Measurements from ENCODE around the gene PCDHGA6.
A peak's percentile ranks its signal among the peaks of the same experiment; 100 is the strongest.
"Not testable (repeated sequence)": the region's sequence is repeated elsewhere in the genome, so short reads cannot be mapped to it uniquely, and the experiment has no call there.

PCDHGA6 gene

DNA sequence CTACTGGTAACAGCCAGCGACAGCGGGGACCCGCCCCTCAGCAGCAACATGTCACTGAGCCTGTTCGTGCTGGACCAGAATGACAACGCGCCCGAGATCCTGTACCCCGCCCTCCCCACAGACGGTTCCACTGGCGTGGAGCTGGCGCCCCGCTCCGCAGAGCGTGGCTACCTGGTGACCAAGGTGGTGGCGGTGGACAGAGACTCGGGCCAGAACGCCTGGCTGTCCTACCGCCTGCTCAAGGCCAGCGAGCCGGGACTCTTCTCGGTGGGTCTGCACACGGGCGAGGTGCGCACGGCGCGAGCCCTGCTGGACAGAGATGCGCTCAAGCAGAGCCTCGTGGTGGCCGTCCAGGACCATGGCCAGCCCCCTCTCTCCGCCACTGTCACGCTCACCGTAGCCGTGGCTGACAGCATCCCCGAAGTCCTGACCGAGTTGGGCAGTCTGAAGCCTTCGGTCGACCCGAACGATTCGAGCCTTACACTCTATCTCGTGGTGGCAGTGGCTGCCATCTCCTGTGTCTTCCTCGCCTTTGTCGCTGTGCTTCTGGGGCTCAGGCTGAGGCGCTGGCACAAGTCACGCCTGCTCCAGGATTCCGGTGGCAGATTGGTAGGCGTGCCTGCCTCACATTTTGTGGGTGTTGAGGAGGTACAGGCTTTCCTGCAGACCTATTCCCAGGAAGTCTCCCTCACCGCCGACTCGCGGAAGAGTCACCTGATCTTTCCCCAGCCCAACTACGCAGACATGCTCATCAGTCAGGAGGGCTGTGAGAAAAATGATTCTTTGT lies 20.9 kb downstream of the PCDHGA6 start:
- not testable (repeated sequence) for DNase-seq

DNA sequence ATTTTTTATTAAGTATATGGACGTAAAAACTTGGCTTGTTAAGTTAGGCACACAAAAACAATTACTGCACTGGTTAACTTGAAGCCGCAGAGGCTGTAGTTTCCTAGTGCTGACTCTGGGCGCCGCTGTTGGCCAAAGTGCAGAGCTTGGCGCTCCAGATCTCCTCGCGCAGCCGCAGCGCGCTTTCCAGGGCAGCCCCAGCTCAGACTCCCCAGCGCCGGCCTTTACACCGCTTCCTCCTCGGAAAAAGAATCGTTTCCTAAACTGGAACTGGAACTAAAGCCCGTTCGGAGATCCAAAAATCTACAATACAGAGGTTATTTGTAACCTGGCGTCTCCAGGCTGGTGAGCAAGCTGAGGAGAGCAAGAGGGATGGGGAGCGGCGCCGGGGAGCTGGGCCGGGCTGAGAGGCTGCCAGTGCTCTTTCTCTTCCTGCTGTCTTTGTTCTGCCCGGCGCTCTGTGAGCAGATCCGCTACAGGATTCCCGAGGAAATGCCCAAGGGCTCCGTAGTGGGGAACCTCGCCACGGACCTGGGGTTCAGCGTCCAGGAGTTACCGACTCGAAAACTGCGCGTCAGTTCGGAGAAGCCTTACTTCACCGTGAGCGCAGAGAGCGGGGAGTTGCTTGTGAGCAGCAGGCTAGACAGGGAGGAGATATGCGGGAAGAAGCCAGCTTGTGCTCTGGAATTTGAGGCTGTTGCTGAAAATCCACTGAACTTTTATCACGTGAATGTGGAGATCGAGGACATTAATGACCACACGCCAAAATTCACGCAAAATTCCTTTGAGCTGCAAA lies 24.3 kb downstream of the PCDHGA6 start, which contains the start of gene PCDHGB5:
TSS of gene PCDHGB5 (plus strand) at position 192 of the 796 bp plus-strand sequence. CDS start at position 373, 181 bp downstream.
- not testable (repeated sequence) for DNase-seq

DNA sequence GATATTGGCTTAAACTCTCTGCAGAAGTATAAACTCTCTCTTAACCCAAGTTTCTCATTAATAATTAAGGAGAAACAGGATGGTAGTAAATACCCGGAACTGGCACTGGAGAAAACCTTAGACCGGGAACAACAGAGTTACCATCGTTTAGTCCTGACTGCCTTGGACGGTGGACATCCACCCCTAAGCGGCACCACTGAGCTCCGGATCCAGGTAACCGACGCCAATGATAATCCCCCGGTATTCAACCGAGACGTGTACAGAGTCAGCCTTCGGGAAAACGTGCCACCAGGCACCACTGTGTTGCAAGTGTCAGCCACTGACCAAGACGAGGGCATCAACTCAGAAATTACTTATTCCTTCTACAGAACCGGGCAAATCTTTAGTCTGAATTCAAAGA lies 24.9 kb downstream of the PCDHGA6 start:
- no peak for DNase-seq

DNA sequence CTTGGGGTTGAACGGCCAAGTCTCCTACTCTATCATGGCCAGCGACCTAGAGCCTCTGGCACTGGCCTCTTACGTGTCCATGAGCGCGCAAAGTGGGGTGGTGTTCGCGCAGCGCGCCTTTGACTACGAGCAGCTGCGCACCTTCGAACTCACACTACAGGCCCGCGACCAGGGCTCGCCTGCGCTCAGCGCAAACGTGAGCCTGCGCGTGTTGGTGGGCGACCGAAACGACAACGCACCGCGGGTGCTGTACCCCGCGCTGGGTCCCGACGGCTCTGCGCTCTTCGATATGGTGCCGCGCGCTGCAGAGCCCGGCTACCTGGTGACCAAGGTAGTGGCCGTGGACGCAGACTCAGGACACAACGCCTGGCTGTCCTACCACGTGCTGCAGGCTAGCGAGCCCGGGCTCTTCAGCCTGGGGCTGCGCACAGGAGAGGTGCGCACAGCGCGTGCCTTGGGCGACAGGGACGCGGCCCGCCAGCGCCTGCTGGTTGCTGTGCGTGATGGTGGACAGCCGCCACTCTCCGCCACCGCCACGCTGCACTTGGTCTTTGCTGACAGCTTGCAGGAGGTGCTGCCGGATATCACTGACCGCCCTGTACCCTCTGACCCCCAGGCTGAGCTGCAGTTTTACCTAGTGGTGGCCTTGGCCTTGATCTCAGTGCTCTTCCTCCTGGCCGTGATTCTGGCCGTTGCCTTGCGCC lies 26.0 kb downstream of the PCDHGA6 start:
- DNase-seq: no peak

DNA sequence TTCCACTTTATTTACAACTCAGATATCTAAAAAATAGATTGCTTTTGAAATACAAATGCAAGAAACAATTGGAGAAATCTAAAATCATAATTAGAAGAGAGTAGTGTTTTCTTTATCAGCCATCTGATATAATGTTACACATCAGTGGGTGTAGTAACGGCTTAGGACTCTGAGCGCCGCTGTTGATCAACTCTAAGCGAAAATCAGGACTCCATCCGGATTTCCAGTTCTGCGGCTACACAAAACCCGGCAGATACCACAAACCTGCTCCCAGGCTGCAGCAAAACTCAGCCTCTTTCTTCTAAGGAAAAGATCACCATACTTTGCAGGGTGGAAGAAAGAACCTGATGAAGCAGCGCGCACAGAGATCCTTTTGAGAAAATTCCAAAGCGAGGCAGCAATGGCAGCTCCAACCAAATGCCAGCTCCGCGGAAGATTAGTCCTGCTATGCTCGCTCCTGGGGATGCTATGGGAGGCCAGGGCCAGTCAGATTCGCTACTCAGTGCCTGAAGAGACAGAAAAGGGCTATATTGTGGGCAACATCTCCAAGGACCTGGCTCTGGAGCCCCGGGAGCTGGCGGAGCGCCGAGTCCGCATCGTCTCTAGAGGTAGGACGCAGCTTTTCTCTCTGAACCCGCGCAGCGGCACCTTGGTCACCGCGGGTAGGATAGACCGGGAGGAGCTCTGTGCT lies 29.0 kb downstream of the PCDHGA6 start, which contains the start of gene PCDHGA9:
TSS of gene PCDHGA9 (plus strand) at position 226 of the 691 bp plus-strand sequence. CDS start at position 401, 175 bp downstream.
- DNase-seq: no peak

DNA sequence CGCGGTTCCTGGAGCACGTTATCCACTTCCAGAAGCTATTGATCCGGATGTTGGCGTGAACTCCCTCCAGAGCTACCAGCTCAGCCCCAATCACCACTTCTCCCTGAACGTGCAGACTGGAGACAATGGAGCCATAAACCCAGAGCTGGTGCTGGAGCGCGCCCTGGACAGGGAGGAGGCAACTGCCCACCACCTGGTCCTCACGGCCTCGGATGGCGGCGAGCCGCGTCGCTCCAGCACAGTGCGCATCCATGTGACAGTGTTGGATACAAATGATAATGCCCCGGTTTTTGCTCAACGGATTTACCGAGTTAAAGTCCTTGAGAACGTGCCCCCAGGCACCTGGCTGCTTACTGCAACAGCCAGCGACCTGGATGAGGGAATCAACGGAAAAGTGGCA lies 29.7 kb downstream of the PCDHGA6 start:
- no peak for DNase-seq

DNA sequence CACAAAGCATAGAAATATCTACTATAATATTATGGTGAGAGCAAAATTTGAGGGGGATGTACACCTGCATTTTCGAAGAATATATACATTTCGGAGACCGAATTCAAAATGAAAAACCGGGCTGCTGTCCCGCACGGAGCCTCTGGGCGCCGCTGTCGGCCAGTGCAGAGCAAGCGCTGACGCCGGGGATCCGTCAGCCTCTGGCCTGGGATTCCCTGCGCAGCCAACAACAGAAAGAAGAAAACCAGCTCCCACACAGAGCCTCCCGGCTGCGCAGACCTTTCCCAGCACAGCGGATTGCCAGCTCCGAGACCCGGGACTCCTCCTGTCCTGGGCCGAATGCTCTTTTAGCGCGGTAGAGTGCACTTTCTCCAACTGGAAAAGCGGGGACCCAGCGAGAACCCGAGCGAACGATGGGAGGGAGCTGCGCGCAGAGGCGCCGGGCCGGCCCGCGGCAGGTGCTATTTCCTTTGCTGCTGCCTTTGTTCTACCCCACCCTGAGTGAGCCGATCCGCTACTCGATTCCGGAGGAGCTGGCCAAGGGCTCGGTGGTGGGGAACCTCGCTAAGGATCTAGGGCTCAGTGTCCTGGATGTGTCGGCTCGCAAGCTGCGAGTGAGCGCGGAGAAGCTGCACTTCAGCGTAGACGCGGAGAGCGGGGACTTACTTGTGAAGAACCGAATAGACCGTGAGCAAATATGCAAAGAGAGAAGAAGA lies 34.3 kb downstream of the PCDHGA6 start, which contains the start of gene PCDHGB6:
TSS of gene PCDHGB6 (plus strand) at position 232 of the 716 bp plus-strand sequence. CDS start at position 414, 182 bp downstream.
- DNase-seq: not testable (repeated sequence)

DNA sequence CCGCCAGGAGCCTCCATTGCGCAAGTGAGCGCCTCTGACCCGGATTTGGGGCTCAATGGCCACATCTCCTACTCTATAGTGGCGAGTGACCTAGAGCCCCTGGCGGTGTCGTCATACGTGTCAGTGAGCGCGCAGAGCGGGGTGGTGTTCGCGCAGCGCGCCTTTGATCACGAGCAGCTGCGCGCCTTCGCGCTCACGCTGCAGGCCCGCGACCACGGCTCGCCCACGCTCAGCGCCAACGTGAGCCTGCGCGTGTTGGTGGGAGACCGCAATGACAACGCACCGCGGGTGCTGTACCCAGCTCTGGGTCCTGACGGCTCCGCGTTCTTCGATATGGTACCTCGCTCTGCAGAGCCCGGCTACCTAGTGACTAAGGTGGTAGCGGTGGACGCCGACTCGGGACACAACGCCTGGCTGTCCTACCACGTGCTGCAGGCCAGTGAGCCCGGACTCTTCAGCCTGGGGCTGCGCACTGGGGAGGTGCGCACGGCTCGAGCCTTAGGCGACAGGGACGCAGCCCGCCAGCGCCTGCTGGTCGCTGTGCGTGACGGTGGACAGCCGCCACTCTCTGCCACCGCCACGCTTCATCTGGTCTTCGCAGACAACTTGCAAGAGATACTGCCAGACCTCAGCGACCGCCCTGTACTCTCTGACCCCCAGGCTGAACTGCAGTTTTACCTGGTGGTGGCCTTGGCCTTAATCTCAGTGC lies 36.1 kb downstream of the PCDHGA6 start:
- DNase-seq: no peak

DNA sequence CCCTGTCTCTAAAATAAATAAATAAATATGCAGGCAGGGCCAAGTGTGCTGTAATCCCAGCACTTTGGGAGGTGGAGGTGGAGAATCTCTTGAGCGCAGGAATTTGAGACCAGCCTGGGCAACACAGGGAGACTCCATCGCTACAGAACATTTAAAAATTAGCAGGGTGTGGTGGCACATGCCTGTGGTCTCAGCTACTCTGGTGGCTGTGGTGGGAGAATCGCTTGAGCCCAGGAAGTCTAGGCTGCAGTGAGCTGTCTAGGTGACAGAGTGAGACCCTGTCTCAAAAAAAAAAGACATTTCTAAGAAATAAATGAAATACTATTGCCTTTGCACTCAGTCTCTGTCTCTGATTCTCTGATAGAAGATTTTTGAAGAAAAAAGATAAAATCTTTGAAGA lies 37.9 kb downstream of the PCDHGA6 start:
- DNase-seq: no peak

DNA sequence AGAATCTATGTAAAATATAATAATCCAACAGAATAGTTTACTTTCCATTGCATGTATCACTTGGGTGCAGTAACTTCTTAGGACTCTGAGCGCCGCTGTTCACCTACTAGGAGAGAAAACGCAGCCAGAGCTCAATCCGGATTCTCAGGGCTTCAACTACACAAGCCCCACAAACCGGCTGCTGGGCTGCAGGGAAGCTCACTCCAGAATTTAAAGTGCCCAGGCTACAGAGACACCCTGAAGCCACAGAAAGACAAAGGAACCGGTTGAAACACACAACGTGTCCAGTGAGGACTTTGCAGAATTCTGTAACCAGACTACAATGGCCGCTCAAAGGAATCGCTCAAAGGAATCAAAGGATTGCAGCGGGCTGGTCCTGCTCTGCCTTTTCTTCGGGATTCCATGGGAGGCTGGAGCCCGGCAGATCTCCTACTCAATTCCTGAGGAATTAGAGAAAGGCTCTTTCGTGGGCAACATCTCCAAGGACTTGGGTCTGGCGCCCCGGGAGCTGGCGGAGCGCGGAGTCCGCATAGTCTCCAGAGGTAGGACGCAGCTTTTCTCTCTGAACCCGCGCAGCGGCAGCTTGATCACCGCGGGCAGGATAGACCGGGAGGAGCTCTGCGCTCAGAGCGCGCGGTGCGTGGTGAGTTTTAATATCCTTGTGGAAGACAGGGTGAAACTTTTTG lies 39.3 kb downstream of the PCDHGA6 start, which contains the start of gene PCDHGA10:
TSS of gene PCDHGA10 (plus strand) at position 134 of the 686 bp plus-strand sequence. CDS start at position 323, 189 bp downstream.
- DNase-seq: peak; percentile 93

DNA sequence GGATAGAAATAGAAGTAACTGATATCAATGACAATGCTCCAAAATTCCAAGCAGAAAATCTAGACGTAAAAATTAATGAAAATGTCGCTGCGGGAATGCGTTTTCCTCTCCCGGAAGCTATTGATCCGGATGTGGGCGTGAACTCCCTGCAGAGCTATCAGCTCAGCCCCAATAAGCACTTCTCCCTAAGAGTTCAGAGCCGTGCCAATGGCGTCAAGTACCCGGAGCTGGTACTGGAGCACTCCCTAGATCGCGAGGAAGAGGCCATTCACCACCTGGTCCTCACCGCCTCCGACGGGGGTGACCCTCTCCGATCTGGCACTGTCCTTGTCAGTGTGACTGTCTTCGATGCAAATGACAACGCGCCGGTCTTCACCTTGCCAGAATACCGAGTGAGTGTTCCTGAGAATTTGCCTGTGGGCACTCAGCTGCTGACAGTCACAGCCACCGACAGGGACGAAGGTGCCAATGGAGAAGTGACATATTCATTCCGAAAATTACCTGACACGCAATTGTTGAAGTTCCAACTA lies 39.9 kb downstream of the PCDHGA6 start:
- DNase-seq: no peak

DNA sequence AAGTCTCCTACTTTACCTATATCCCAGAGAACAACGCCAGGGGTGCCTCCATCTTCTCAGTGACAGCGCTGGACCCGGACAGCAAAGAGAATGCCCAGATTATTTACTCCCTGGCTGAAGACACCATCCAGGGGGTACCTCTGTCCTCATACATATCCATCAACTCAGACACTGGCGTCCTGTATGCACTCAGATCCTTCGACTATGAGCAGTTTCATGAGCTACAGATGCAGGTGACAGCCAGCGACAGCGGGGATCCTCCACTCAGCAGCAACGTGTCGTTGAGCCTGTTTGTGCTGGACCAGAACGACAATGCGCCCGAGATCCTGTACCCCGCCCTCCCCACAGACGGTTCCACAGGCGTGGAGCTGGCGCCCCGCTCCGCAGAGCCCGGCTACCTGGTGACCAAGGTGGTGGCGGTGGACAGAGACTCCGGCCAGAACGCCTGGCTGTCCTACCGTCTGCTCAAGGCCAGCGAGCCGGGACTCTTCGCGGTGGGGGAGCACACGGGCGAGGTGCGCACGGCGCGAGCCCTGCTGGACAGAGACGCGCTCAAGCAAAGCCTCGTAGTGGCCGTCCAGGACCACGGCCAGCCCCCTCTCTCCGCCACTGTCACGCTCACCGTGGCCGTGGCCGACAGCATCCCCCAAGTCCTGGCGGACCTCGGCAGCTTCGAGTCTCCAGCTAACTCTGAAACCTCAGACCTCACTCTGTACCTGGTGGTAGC lies 41.0 kb downstream of the PCDHGA6 start:
- not testable (repeated sequence) for DNase-seq

DNA sequence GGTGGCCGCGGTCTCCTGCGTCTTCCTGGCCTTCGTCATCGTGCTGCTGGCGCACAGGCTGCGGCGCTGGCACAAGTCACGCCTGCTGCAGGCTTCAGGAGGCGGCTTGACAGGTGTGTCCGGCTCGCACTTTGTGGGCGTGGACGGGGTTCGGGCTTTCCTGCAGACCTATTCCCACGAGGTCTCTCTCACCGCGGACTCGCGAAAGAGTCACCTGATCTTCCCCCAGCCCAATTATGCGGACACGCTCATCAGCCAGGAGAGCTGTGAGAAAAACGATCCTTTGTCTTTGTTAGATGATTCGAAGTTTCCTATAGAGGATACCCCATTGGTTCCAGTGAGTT lies 41.6 kb downstream of the PCDHGA6 start:
- not testable (repeated sequence) for DNase-seq

DNA sequence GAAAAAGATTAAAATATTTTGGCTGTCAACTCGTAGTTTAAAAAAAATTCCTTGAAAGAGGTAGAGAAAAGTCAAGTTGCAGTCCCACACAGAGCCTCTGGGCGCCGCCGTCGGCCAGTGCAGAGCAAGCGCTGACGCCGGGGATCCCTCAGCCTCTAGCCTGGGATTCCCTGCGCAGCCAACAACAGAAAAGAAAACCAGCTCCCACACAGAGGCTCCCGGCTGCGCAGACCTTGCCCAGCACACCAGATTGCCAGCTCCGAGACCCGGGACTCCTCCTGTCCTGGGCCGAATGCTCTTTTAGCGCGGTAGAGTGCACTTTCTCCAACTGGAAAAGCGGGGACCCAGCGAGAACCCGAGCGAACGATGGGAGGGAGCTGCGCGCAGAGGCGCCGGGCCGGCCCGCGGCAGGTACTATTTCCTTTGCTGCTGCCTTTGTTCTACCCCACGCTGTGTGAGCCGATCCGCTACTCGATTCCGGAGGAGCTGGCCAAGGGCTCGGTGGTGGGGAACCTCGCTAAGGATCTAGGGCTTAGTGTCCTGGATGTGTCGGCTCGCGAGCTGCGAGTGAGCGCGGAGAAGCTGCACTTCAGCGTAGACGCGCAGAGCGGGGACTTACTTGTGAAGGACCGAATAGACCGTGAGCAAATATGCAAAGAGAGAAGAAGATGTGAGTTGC lies 43.9 kb downstream of the PCDHGA6 start, which contains the start of gene PCDHGB7:
TSS of gene PCDHGB7 (plus strand) at position 184 of the 679 bp plus-strand sequence. CDS start at position 367, 183 bp downstream.
- peak; percentile 19 for DNase-seq

DNA sequence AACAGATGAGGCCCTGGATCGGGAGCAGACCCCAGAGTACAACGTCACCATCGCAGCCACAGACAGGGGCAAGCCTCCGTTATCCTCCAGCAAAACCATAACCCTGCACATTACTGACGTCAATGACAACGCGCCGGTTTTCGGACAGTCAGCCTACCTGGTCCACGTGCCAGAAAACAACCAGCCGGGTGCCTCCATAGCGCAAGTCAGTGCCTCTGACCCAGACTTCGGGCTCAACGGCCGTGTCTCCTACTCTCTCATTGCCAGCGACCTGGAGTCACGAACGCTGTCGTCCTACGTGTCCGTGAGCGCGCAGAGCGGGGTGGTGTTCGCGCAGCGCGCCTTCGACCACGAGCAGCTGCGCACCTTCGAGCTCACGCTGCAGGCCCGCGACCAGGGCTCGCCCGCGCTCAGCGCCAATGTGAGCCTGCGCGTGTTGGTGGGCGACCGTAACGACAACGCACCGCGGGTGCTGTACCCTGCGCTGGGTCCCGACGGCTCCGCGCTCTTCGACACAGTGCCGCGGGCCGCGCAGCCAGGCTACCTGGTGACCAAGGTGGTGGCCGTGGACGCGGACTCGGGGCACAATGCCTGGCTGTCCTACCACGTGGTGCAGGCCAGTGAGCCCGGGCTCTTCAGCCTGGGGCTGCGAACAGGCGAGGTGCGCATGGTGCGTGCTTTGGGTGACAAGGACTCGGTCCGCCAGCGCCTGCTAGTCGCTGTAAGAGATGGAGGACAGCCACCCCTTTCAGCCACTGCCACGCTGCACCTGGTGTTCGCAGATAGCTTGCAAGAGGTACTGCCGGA lies 45.6 kb downstream of the PCDHGA6 start:
- DNase-seq: no peak

DNA sequence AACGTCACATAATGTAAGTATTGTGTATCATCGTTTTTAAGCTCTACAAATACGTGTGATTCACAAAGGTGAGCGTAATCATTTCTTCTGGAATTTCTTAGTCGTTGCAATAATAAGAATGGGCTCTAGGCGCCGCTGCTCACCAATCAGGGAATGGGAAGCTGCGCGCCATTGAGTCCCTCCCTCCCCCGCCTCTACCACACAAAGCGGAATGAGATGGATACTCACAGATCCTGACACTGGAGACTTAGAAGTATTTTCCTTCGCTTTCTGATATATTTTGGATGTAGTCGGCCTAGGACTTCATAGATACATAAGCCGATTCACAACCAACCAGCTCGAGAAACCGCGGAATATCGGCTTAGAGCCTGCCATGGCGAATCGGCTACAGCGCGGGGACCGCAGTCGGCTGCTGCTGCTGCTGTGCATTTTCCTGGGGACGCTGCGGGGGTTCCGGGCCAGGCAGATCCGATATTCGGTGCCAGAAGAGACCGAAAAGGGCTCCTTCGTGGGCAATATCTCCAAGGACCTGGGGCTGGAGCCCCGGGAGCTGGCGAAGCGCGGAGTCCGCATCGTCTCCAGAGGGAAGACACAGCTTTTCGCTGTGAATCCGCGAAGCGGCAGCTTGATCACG lies 47.3 kb downstream of the PCDHGA6 start, which contains the start of gene PCDHGA11:
TSS of gene PCDHGA11 (plus strand) at position 197 of the 634 bp plus-strand sequence. CDS start at position 374, 177 bp downstream.
- DNase-seq: no peak

DNA sequence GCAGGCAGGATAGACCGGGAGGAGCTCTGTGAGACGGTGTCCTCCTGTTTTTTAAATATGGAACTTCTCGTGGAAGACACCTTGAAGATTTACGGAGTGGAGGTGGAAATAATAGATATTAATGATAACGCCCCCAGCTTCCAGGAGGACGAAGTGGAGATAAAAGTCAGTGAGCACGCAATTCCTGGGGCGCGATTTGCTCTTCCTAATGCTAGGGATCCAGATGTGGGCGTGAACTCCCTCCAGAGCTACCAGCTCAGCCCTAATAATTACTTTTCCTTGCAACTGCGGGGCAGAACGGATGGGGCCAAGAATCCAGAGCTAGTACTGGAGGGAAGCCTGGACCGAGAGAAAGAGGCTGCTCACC lies 47.8 kb downstream of the PCDHGA6 start:
- no peak for DNase-seq
